CD4-positive, alpha-beta memory T cell (primary cell): ENCODE data around the gene TET2. TPM values are rescaled to one million over a fixed set of nuclear protein-coding genes. Genes with fewer than 3 reads are reported as not detected.

Source experiments
- CTCF ChIA-PET: fragments of 350-600 bp; sonication (Branson Sonifier 250); formaldehyde crosslinking; loops from one replicate; lab custom pipeline; 2021; ENCODE audit warnings: inconsistent platforms; ENCODE audit not compliant: partially characterized antibody; lab: Charles Lee
- POLR2A ChIA-PET: fragments of 350-600 bp; sonication (Branson Sonifier 250); formaldehyde crosslinking; loops from one replicate; lab custom pipeline; 2021; ENCODE audit not compliant: partially characterized antibody; lab: Charles Lee
- DNase-seq, 5 donors: peaks; one replicate each; pipeline versions ENCODE4 v3.0.0 to v3.0.0-alpha.2; 2020 to 2022; ENCODE audit warnings: mixed read lengths in 1 of 5
- H3K27ac ChIP-seq: one replicate; pipeline ENCODE4 v1.7.0; 2013; ENCODE audit warnings: low read depth, low read length
- H3K27me3 ChIP-seq: 2 replicates; pipeline ENCODE4 v1.7.0; 2013; ENCODE audit warnings: mild to moderate bottlenecking, low read length, moderate library complexity; ENCODE audit not compliant: insufficient read depth
- H3K36me3 ChIP-seq: 2 replicates; pipeline ENCODE4 v1.7.0; 2013; ENCODE audit warnings: mild to moderate bottlenecking, low read length, moderate library complexity; ENCODE audit not compliant: insufficient read depth
- H3K4me1 ChIP-seq: 2 replicates; pipeline ENCODE4 v1.7.0; 2013; ENCODE audit warnings: mild to moderate bottlenecking, low read length, moderate library complexity; ENCODE audit not compliant: insufficient read depth
- H3K4me3 ChIP-seq, 2 donors: one replicate each; pipeline ENCODE4 v1.7.0; 2013; ENCODE audit warnings: low read length in 2 of 2, mild to moderate bottlenecking in 1 of 2
- H3K9me3 ChIP-seq, 2 donors: one replicate each; pipeline ENCODE4 v1.7.0; 2013; ENCODE audit warnings: low read length in 2 of 2, control low read depth in 1 of 2; ENCODE audit not compliant: control insufficient read depth in 1 of 2
- H3K27ac Mint-ChIP-seq, 7 donors: one replicate each; pipeline ENCODE4 v1.8.0; 2020 to 2021; ENCODE audit warnings: mixed read lengths in 7 of 7, mild to moderate bottlenecking in 6 of 7, inconsistent platforms in 3 of 7, moderate library complexity in 3 of 7
- H3K27me3 Mint-ChIP-seq, 2 donors: one replicate each; pipeline ENCODE4 v1.8.0; 2020 to 2021; ENCODE audit warnings: mixed read lengths in 2 of 2
- H3K36me3 Mint-ChIP-seq, 2 donors: one replicate each; pipeline ENCODE4 v1.8.0; 2020 to 2021; ENCODE audit warnings: mixed read lengths in 2 of 2, inconsistent platforms in 1 of 2, mild to moderate bottlenecking in 1 of 2
- H3K4me1 Mint-ChIP-seq, 4 donors: one replicate each; pipeline ENCODE4 v1.8.0; 2020 to 2021; ENCODE audit warnings: mixed read lengths in 4 of 4, mild to moderate bottlenecking in 1 of 4
- H3K4me3 Mint-ChIP-seq, 8 donors: one replicate each; pipeline ENCODE4 v1.8.0; 2020 to 2021; ENCODE audit warnings: mixed read lengths in 8 of 8, mild to moderate bottlenecking in 7 of 8, moderate library complexity in 6 of 8, inconsistent platforms in 3 of 8
- H3K9me3 Mint-ChIP-seq, 8 donors: one replicate each; pipeline ENCODE4 v1.8.0; 2020 to 2021; ENCODE audit warnings: mixed read lengths in 8 of 8, mild to moderate bottlenecking in 5 of 8, inconsistent platforms in 3 of 8, moderate library complexity in 1 of 8
- intact Hi-C: fragments of 100-400 bp; cut with micrococcal nuclease; formaldehyde crosslinking; loops from one replicate; pipeline ENCODE4 v1.15.1; 2023
- polyA plus RNA-seq, 2 donors: library from polyadenylated mRNA; unstranded; fragments of 300-500 nt; fragmentation: Illumina TruSeq; gene quantifications; one replicate each; pipeline ENCODE4 v1.2.3, GENCODE V29; 2021
- total RNA-seq, 2 experiments: library from RNA; stranded (reverse); gene quantifications; one replicate each; pipeline ENCODE4 v1.2.3, GENCODE V29; 2021

TET2 gene
- total and polyA plus RNA-seq, 4 experiments from 2014 or later: 9.7 to 20.7 (median 16.9) TPM

DNA sequence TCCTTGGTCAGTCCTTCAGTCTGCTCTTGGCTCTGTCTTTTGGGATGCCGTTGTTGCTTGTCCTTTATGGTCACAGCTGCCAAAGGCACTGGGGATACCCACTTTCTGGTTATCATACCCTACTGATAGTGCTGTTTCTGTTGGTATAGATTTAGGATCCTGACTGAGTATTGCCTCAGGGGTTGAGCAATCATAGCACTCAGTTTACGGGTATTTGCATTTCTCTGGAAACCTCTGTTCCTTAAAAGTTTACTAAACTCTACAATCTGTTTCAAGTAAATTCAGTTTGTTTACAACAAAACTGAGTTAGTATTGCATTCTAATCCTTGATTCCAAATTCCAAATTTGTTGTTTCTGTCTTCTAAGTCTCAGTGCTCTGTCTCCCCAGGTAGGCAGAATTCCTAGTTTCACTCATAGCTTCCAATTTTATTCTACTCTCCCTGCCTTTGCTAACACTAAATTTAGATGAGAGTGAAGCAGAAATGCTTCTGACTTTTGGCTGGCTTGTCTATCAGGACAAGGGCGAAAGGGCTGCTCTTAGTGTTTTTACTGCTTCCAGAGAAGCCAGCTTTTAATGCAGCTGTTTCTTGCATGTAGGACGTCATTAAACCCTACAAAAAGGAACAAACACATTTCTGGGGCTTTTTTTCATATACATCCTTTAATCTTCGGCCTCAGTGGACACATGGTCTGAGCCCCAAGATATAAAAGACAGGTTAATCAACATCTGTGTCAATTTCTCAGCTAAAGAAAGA, 17.2 kb upstream of the TET2 start:
- Histone ChIP-seq H3K36me3 (no peaks in the 10 kb centered on the region), H3K27me3 (no peaks in the 10 kb centered on the region), H3K9me3 (no peaks in the 10 kb centered on the region), H3K4me1 (no peaks in the 10 kb centered on the region), H3K4me3 (no peak overlapping the region), H3K27ac (no peak overlapping the region)
- CTCF ChIA-PET: no interaction called here
- H3K4me1 Mint-ChIP-seq: no peaks in the 10 kb centered on the region
- H3K27ac Mint-ChIP-seq: no peak overlapping the region
- POLR2A ChIA-PET: no interaction called here
- no peaks in the 10 kb centered on the region for H3K36me3 Mint-ChIP-seq
- intact Hi-C loops: no loop called here
- H3K27me3 Mint-ChIP-seq: no peaks in the 10 kb centered on the region
- H3K9me3 Mint-ChIP-seq: no peaks in the 10 kb centered on the region
- DNase-seq: no peak
- H3K4me3 Mint-ChIP-seq: no peak overlapping the region

DNA sequence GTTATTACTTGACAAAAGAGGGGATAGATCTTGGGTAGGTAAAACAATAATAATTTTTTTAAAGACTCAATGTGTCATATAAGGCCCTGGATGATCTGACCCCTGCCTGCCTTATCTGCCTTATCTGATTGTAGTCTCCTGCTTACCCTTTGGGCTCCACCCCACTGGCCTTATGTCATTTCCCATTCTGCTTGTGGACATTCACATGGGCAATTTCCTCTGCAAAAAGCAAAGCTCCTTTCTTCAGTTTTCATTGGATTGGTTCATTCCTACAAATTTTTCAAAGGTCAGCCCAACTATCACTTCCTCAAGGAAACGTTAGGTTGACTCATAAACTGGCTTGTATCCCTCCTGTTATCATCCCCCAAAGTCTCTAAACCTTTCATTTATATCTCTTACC, 15.7 kb upstream of the TET2 start:
- Histone ChIP-seq H3K4me1 (no peaks in the 10 kb centered on the region), H3K27ac (no peak overlapping the region), H3K4me3 (no peak overlapping the region), H3K27me3 (no peaks in the 10 kb centered on the region), H3K9me3 (no peaks in the 10 kb centered on the region), H3K36me3 (no peaks in the 10 kb centered on the region)
- no peaks in the 10 kb centered on the region for H3K36me3 Mint-ChIP-seq
- no peaks in the 10 kb centered on the region for H3K9me3 Mint-ChIP-seq
- no peak for DNase-seq
- H3K4me3 Mint-ChIP-seq: no peak overlapping the region
- intact Hi-C loops: no loop called here
- POLR2A ChIA-PET: no interaction called here
- CTCF ChIA-PET: interaction anchor here (1.3 to 1.9 kb wide), 2 partner anchors 10 to 342 kb away, joined by 3 to 10 read pairs; partner anchors contain the start of gene PPA2
- H3K4me1 Mint-ChIP-seq: no peaks in the 10 kb centered on the region
- no peaks in the 10 kb centered on the region for H3K27me3 Mint-ChIP-seq
- no peak overlapping the region for H3K27ac Mint-ChIP-seq

DNA sequence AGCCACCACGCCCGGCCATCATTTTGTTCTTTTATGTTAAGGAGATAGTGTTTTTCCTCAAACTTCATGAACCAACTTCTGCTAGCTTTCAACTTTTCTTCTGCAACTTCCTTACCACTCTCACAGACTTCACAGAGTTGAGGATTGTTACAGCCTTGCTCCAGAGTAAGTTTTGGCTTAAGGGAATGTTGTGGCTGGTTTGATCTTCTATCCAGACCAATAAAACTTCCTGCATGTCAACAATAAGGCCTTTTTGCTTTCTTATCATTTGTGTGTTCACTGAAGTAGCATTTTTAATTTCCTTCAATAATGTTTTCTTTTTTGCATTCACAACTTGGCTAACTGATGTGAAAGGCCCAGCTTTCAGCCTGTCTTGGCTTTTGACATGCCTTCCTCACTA, 12.7 kb upstream of the TET2 start:
- Histone ChIP-seq H3K9me3 (no peaks in the 10 kb centered on the region), H3K4me3 (no peak overlapping the region), H3K27ac (no peak overlapping the region), H3K36me3 (no peaks in the 10 kb centered on the region), H3K27me3 (no peaks in the 10 kb centered on the region), H3K4me1 (no peaks in the 10 kb centered on the region)
- no peak overlapping the region for H3K27ac Mint-ChIP-seq
- ChIA-PET POLR2A (no interaction called here), CTCF (no interaction called here)
- no peaks in the 10 kb centered on the region for H3K36me3 Mint-ChIP-seq
- no peak overlapping the region for H3K4me3 Mint-ChIP-seq
- H3K27me3 Mint-ChIP-seq: no peaks in the 10 kb centered on the region
- no peaks in the 10 kb centered on the region for H3K4me1 Mint-ChIP-seq
- DNase-seq: no peak
- no peaks in the 10 kb centered on the region for H3K9me3 Mint-ChIP-seq
- intact Hi-C loops: no loop called here

DNA sequence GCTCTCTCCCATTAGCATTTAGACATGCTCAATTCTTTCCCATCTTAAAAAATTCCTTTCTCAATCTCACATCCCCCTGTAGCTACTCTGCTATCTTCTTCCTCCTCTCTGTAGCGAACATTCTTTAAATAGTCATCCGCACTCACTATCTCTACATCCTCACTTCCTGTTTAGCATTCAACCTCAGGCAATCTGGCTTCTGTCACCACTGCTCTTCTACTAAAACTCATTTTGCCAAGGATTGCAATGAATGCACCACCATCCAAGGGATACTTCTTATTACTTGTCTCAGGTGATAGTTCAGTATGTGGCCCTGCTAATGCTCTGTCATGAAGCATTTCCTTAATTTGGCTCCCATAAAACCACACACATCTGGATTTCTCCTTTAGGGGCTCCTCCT, 10.9 kb upstream of the TET2 start:
- Mint-ChIP-seq H3K4me1 (no peaks in the 10 kb centered on the region), H3K36me3 (no peaks in the 10 kb centered on the region), H3K27me3 (no peaks in the 10 kb centered on the region), H3K27ac (no peak overlapping the region), H3K4me3 (no peak overlapping the region), H3K9me3 (no peaks in the 10 kb centered on the region)
- Histone ChIP-seq H3K27ac (no peak overlapping the region), H3K9me3 (no peaks in the 10 kb centered on the region), H3K4me3 (no peak overlapping the region), H3K27me3 (no peaks in the 10 kb centered on the region), H3K4me1 (no peaks in the 10 kb centered on the region), H3K36me3 (no peaks in the 10 kb centered on the region)
- CTCF ChIA-PET: no interaction called here
- no peak for DNase-seq
- POLR2A ChIA-PET: no interaction called here
- intact Hi-C loops: no loop called here

GRCh38 chr4:105137121-105137875, 9.4 kb upstream of the TET2 start:
- no peak overlapping the region for H3K4me3 ChIP-seq
- no peak overlapping the region for H3K4me3 Mint-ChIP-seq
- CTCF ChIA-PET: interaction anchor here (2.0 to 2.1 kb wide), 3 partner anchors 10 to 337 kb away, joined by 6 to 10 read pairs (median 9); partner anchors contain the start of gene PPA2
- no peaks in the 10 kb centered on the region for H3K9me3 ChIP-seq
- H3K27me3 Mint-ChIP-seq: no peaks in the 10 kb centered on the region
- H3K9me3 Mint-ChIP-seq: no peaks in the 10 kb centered on the region
- no peaks in the 10 kb centered on the region for H3K36me3 Mint-ChIP-seq
- no peaks in the 10 kb centered on the region for H3K27me3 ChIP-seq
- H3K36me3 ChIP-seq: no peaks in the 10 kb centered on the region
- intact Hi-C loops: no loop called here
- DNase-seq: no peak
- peaks cover 0 to 4% (median 2%) of the 10 kb centered on the region in 4 donors for H3K4me1 Mint-ChIP-seq
- no peak overlapping the region for H3K27ac ChIP-seq
- no peaks in the 10 kb centered on the region for H3K4me1 ChIP-seq
- no peak overlapping the region for H3K27ac Mint-ChIP-seq
- POLR2A ChIA-PET: no interaction called here

- intact Hi-C loops: loop anchor here (5.0 to 10.0 kb wide), 2 partner anchors 58 to 235 kb away; no protein-coding TSS in a partner anchor
- no peak overlapping the region for H3K27ac Mint-ChIP-seq
- Histone ChIP-seq H3K4me3 (no peak overlapping the region), H3K36me3 (no peaks in the 10 kb centered on the region), H3K27ac (no peak overlapping the region), H3K4me1 (no peaks in the 10 kb centered on the region), H3K9me3 (no peaks in the 10 kb centered on the region), H3K27me3 (no peaks in the 10 kb centered on the region)
- CTCF ChIA-PET: interaction anchor here (1.3 to 6.6 kb wide), 9 partner anchors 9 to 575 kb away, joined by 4 to 51 read pairs (median 5); partner anchors contain the start of gene PPA2
- peaks cover 0 to 4% (median 2%) of the 10 kb centered on the region in 4 donors for H3K4me1 Mint-ChIP-seq
- H3K27me3 Mint-ChIP-seq: no peaks in the 10 kb centered on the region
- DNase-seq: no peak
- H3K36me3 Mint-ChIP-seq: no peaks in the 10 kb centered on the region
- no peak overlapping the region for H3K4me3 Mint-ChIP-seq
- no peaks in the 10 kb centered on the region for H3K9me3 Mint-ChIP-seq
- POLR2A ChIA-PET: interaction anchor here (2.2 kb wide), 1 partner anchor 334 kb away, joined by 21 read pairs; the partner anchor contains the start of gene PPA2
These were observed 7.0 kb upstream of the TET2 start for GRCh38 chr4:105139646-105140045.
